WTC11 (cell line): ENCODE data around the gene EIF5. TPM values are rescaled to one million over a fixed set of nuclear protein-coding genes. Genes with fewer than 3 reads are reported as not detected.

Experiments used
- ATAC-seq: fragments of 200-7000 bp; cut with Tn5 transposase; 2 replicates; pipeline ENCODE4 v1.10.0; 2021; ENCODE audit warnings: mild to moderate bottlenecking, moderate library complexity
- CTCF ChIA-PET: fragments of 300-600 bp; sonication (Branson Sonifier 250); formaldehyde crosslinking; loops from one replicate; lab custom pipeline; 2021; ENCODE audit warnings: antibody characterized with exemption; lab: Charles Lee
- POLR2A ChIA-PET: fragments of 350-600 bp; sonication (Branson Sonifier 250); formaldehyde crosslinking; loops from one replicate; lab custom pipeline; 2021; ENCODE audit warnings: antibody characterized with exemption; lab: Charles Lee
- DNase-seq: peaks from one replicate; pipeline ENCODE4 v3.0.0; 2021; ENCODE audit warnings: low spot score
- H3K27ac Mint-ChIP-seq: 2 replicates; pipeline ENCODE4 v1.8.0; 2021; ENCODE audit warnings: mixed read lengths
- H3K27me3 Mint-ChIP-seq: 2 replicates; pipeline ENCODE4 v1.8.0; 2021; ENCODE audit warnings: low read depth, mild to moderate bottlenecking, moderate library complexity, mixed read lengths
- H3K36me3 Mint-ChIP-seq: 2 replicates; pipeline ENCODE4 v1.8.0; 2021; ENCODE audit warnings: mixed read lengths
- H3K4me1 Mint-ChIP-seq: 2 replicates; pipeline ENCODE4 v1.8.0; 2022; ENCODE audit warnings: mixed read lengths
- H3K4me3 Mint-ChIP-seq: 2 replicates; pipeline ENCODE4 v1.8.0; 2021; ENCODE audit warnings: mild to moderate bottlenecking, moderate library complexity, mixed read lengths
- H3K9me3 Mint-ChIP-seq: 2 replicates; pipeline ENCODE4 v1.8.0; 2021; ENCODE audit warnings: mixed read lengths
- AR ChIP-seq: fragments of 250-450 bp; sonication (Bioruptor Pico); IDR thresholded peaks from 2 replicates; pipeline ENCODE4 v1.9.0; 2021; ENCODE audit warnings: mild to moderate bottlenecking
- ATF1 ChIP-seq: sonication (generic); formaldehyde crosslinking; IDR thresholded peaks from 2 replicates; pipeline ENCODE4 v1.8.1; 2023; ENCODE audit warnings: mild to moderate bottlenecking, moderate library complexity, missing genetic modification reagents
- ATF2 ChIP-seq: sonication (generic); formaldehyde crosslinking; IDR thresholded peaks from 2 replicates; pipeline ENCODE4 v1.8.1; 2022; ENCODE audit warnings: low read depth, missing genetic modification reagents, borderline replicate concordance
- CDX4 ChIP-seq: fragments of 250-450 bp; sonication (Bioruptor Pico); IDR thresholded peaks from 2 replicates; pipeline ENCODE4 v1.9.0; 2021; ENCODE audit warnings: moderate library complexity, mild to moderate bottlenecking, inconsistent platforms, borderline replicate concordance
- E2F1 ChIP-seq: sonication (generic); formaldehyde crosslinking; IDR thresholded peaks from 2 replicates; pipeline ENCODE4 v1.8.0; 2022; ENCODE audit warnings: mild to moderate bottlenecking, missing genetic modification reagents
- E2F4 ChIP-seq: sonication (generic); formaldehyde crosslinking; IDR thresholded peaks from 2 replicates; pipeline ENCODE4 v1.8.1; 2022; ENCODE audit warnings: low read depth, mild to moderate bottlenecking, moderate library complexity, missing genetic modification reagents, borderline replicate concordance
- E2F5 ChIP-seq: sonication (generic); formaldehyde crosslinking; IDR thresholded peaks from 2 replicates; pipeline ENCODE4 v1.8.1; 2022; ENCODE audit warnings: mild to moderate bottlenecking, moderate library complexity, missing genetic modification reagents
- ESRRA ChIP-seq: sonication (generic); formaldehyde crosslinking; IDR thresholded peaks from 2 replicates; pipeline ENCODE4 v1.8.1; 2022; ENCODE audit warnings: mild to moderate bottlenecking, missing genetic modification reagents, borderline replicate concordance
- FOXK1 ChIP-seq: sonication (generic); formaldehyde crosslinking; IDR thresholded peaks from 2 replicates; pipeline ENCODE4 v1.8.0; 2022; ENCODE audit warnings: mild to moderate bottlenecking, moderate library complexity, missing genetic modification reagents
- GRHL2 ChIP-seq: fragments of 250-450 bp; sonication (Bioruptor Pico); IDR thresholded peaks from 2 replicates; pipeline ENCODE4 v1.8.0; 2022; ENCODE audit warnings: mild to moderate bottlenecking, moderate library complexity; ENCODE audit not compliant: insufficient replicate concordance, severe bottlenecking
- GTF2I ChIP-seq: fragments of 250-450 bp; sonication (Bioruptor Pico); conservative IDR thresholded peaks from 2 replicates; pipeline ENCODE4 v1.4.0; 2021; ENCODE audit warnings: mild to moderate bottlenecking
- IRF2 ChIP-seq: sonication (generic); formaldehyde crosslinking; IDR thresholded peaks from 2 replicates; pipeline ENCODE4 v1.8.0; 2022; ENCODE audit warnings: low read depth, missing genetic modification reagents, borderline replicate concordance
- NFATC4 ChIP-seq: fragments of 250-450 bp; sonication (Bioruptor Pico); IDR thresholded peaks from 2 replicates; pipeline ENCODE4 v1.9.0; 2021; ENCODE audit warnings: mild to moderate bottlenecking
- PREB ChIP-seq: sonication (generic); formaldehyde crosslinking; IDR thresholded peaks from 2 replicates; pipeline ENCODE4 v1.8.1; 2022; ENCODE audit warnings: mild to moderate bottlenecking, missing genetic modification reagents, moderate library complexity, borderline replicate concordance
- RORB ChIP-seq: fragments of 250-450 bp; sonication (Bioruptor Pico); IDR thresholded peaks from 2 replicates; pipeline ENCODE4 v1.9.0; 2021; ENCODE audit warnings: mild to moderate bottlenecking
- SMAD4 ChIP-seq: sonication (generic); formaldehyde crosslinking; IDR thresholded peaks from 2 replicates; pipeline ENCODE4 v1.8.0; 2022; ENCODE audit warnings: mild to moderate bottlenecking, missing genetic modification reagents
- SP1 ChIP-seq: sonication (generic); formaldehyde crosslinking; conservative IDR thresholded peaks from 2 replicates; pipeline ENCODE4 v1.8.1; 2022; ENCODE audit warnings: missing genetic modification reagents
- ZBTB21 ChIP-seq: sonication (generic); formaldehyde crosslinking; IDR thresholded peaks from 2 replicates; pipeline ENCODE4 v1.8.1; 2023; ENCODE audit warnings: mild to moderate bottlenecking, missing genetic modification reagents, borderline replicate concordance
- ZNF263 ChIP-seq: sonication (generic); formaldehyde crosslinking; IDR thresholded peaks from 2 replicates; pipeline ENCODE4 v1.8.1; 2022; ENCODE audit warnings: low read depth, mild to moderate bottlenecking, moderate library complexity, missing genetic modification reagents
- ZNF281 ChIP-seq: sonication (generic); formaldehyde crosslinking; IDR thresholded peaks from 2 replicates; pipeline ENCODE4 v1.8.0; 2023; ENCODE audit warnings: mild to moderate bottlenecking, missing genetic modification reagents
- ZNF396 ChIP-seq: fragments of 250-450 bp; sonication (Bioruptor Pico); IDR thresholded peaks from 2 replicates; pipeline ENCODE4 v1.8.0; 2021; ENCODE audit warnings: mild to moderate bottlenecking, moderate library complexity, borderline replicate concordance
- ZNF416 ChIP-seq: fragments of 250-450 bp; sonication (Bioruptor Pico); IDR thresholded peaks from 2 replicates; pipeline ENCODE4 v1.9.0; 2021; ENCODE audit warnings: mild to moderate bottlenecking, inconsistent platforms
- total RNA-seq: library from RNA; stranded (reverse); gene quantifications from 3 replicates; pipeline ENCODE4 v1.2.3, GENCODE V29; 2021

The EIF5 gene
- total RNA-seq, 1 experiment from 2014 or later, result 282 TPM

GRCh38 chr14:103292426-103293374 is 41.3 kb upstream of the EIF5 start (continued):
- TF ChIP-seq ZNF396 (CRISPR knock-in tag), result no peak
- 0 out of 2 replicates have a peak, but pooled peaks have one; percentile 31 for TF ChIP-seq GTF2I (CRISPR knock-in tag)

GRCh38 chr14:103293465-103293864 is 40.6 kb upstream of the EIF5 start:
- no peak for DNase-seq
- H3K9me3 Mint-ChIP-seq, result peaks cover 4% of the 10 kb centered on the region
- no peak overlapping the region for H3K27ac Mint-ChIP-seq
- no peak for ATAC-seq
- H3K36me3 Mint-ChIP-seq, result no peaks in the 10 kb centered on the region
- ChIA-PET CTCF (interaction anchor here (1.4 to 5.9 kb wide), 2 partner anchors 188 to 202 kb away, joined by 5 to 60 read pairs; no protein-coding TSS in a partner anchor), POLR2A (no interaction called here)
- H3K4me1 Mint-ChIP-seq, result no peaks in the 10 kb centered on the region
- peaks cover 9% of the 10 kb centered on the region; the same call in 1 of the 2 replicates for H3K27me3 Mint-ChIP-seq
- no peak for TF ChIP-seq ZNF416
- TF ChIP-seq ATF2 (CRISPR knock-in tag), result no peak
- TF ChIP-seq ESRRA (CRISPR knock-in tag), result no peak
- no peak for TF ChIP-seq PREB (CRISPR knock-in tag)
- no peak for TF ChIP-seq SP1 (CRISPR knock-in tag)
- TF ChIP-seq ZNF263 (CRISPR knock-in tag), result no peak
- no peak for TF ChIP-seq FOXK1 (CRISPR knock-in tag)
- TF ChIP-seq E2F1 (CRISPR knock-in tag), result no peak
- TF ChIP-seq E2F4 (CRISPR knock-in tag), result no peak
- TF ChIP-seq SMAD4 (CRISPR knock-in tag), result no peak
- no peak for TF ChIP-seq NFATC4 (CRISPR knock-in tag)
- no peak for TF ChIP-seq ATF1
- no peak for TF ChIP-seq IRF2 (CRISPR knock-in tag)
- no peak for TF ChIP-seq E2F5
- TF ChIP-seq CDX4 (CRISPR knock-in tag), result no peak
- TF ChIP-seq AR (CRISPR knock-in tag), result no peak
- no peak for TF ChIP-seq ZBTB21 (CRISPR knock-in tag)
- TF ChIP-seq RORB (CRISPR knock-in tag), result no peak
- TF ChIP-seq GRHL2 (CRISPR knock-in tag), result no peak
- no peak for TF ChIP-seq ZNF281 (CRISPR knock-in tag)
- H3K4me3 Mint-ChIP-seq, result no peak overlapping the region
